HG02970 (cell line): Measurements from ENCODE around the gene ABHD3.
"Not testable (repeated sequence)": the region's sequence is repeated elsewhere in the genome, so short reads cannot be mapped to it uniquely, and the experiment has no call there.

Experiments
- ATAC-seq: cut with Tn5 transposase; IDR thresholded peaks from one replicate; pipeline ENCODE4 v1.9.1; 2021; ENCODE audit warnings: mild to moderate bottlenecking, moderate library complexity, moderate number of reproducible peaks; ENCODE audit not compliant: unreplicated experiment, low FRiP score

Gene ABHD3, protein sequence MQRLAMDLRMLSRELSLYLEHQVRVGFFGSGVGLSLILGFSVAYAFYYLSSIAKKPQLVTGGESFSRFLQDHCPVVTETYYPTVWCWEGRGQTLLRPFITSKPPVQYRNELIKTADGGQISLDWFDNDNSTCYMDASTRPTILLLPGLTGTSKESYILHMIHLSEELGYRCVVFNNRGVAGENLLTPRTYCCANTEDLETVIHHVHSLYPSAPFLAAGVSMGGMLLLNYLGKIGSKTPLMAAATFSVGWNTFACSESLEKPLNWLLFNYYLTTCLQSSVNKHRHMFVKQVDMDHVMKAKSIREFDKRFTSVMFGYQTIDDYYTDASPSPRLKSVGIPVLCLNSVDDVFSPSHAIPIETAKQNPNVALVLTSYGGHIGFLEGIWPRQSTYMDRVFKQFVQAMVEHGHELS

GRCh38 chr18:21704603-21705364 lies at the start of gene ABHD3:
Gene ABHD3, minus strand, starts transcription at chr18:21704774. Its CDS starts 109 bp downstream, at chr18:21704665.
- peak; percentile 96 for ATAC-seq

GRCh38 chr18:21747764-21748693 lies 43.5 kb upstream of the ABHD3 start:
- no peak for ATAC-seq

GRCh38 chr18:21747268-21747667 lies 42.7 kb upstream of the ABHD3 start:
- no peak for ATAC-seq

GRCh38 chr18:21745231-21745630 lies 40.7 kb upstream of the ABHD3 start:
- no peak for ATAC-seq

- ATAC-seq: no peak
Observed at GRCh38 chr18:21743166-21743832, 38.7 kb upstream of the ABHD3 start.

DNA sequence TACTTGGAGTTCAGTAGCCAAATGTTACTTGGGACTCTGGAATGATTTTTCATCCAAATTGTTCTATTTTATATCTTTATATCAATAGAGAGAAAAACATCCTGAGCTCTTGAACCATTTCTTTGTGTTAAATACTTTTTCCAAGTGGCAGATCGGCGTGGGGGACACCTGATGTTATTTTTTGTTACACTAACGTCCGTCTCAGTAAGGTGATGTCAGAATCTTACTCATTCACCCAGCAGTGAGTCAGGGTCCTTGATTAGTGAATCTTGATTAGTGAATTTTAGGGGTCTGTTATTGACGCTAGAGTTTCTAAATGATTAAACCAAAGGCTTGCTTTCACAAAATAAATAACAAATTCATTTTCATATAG lies 37.7 kb upstream of the ABHD3 start:
- no peak for ATAC-seq

DNA sequence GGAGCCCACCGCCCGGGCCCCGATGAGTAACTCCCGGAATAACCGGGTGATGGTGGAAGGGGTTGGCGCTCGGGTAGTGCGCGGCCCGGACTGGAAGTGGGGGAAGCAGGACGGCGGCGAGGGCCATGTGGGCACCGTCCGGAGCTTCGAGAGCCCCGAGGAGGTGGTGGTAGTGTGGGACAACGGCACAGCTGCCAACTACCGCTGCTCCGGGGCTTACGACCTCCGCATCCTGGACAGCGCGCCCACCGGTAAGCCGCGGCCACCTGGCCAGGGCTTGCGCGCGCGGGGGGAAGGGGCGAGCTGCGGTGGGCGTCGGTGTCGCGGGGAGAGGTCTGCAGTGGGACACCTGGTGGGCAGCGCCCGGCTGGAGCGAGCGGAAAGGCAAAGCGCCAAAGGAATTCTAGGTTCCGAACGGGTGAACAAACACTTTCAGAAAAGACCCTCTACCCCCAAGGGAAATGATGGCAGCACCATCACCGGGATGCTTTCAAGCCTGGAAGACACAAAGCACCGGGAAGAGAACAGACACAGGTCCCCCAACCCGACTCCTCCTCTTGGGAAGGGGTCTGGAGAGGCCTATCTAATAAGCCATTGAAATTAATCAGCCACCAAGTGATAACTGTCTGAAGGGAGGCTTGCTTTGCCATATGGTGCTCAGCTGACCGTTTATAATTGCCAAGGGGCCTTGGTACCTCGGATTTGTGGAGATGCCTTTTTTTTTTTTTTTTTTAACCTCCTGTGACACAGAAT lies 37.2 kb upstream of the ABHD3 start:
- ATAC-seq: peak; percentile 25

GRCh38 chr18:21741312-21741561 lies 36.7 kb upstream of the ABHD3 start:
- ATAC-seq: no peak

- ATAC-seq: peak; percentile 97
Observed at GRCh38 chr18:21740538-21741311, 36.2 kb upstream of the ABHD3 start, which contains the start of gene MIB1. Gene MIB1, plus strand, starts transcription at chr18:21740792. Its CDS starts 792 bp downstream, at chr18:21741584.

- ATAC-seq: peak; percentile 5
Observed at GRCh38 chr18:21739604-21740537, 35.3 kb upstream of the ABHD3 start.

DNA sequence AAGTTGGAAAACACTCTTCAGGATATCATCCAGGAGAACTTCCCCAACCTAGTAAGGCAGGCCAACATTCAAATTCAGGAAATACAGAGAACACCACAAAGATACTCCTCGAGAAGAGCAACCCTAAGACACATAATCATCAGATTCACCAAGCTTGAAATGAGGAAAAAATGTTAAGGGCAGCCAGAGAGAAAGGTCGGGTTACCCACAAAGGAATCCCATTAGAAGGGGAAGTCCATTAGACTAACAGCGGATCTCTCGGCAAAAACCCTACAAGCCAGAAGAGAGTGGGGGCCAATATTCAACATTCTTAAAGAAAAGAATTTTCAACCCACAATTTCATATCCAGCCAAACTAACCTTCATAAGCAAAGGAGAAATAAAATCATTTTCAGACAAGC lies 32.4 kb upstream of the ABHD3 start:
- not testable (repeated sequence) for ATAC-seq

GRCh38 chr18:21735452-21736015 lies 31.0 kb upstream of the ABHD3 start:
- no peak for ATAC-seq

- ATAC-seq: no peak
Observed at GRCh38 chr18:21733011-21733410, 28.4 kb upstream of the ABHD3 start.

GRCh38 chr18:21727702-21728101 lies 23.1 kb upstream of the ABHD3 start:
- ATAC-seq: no peak

DNA sequence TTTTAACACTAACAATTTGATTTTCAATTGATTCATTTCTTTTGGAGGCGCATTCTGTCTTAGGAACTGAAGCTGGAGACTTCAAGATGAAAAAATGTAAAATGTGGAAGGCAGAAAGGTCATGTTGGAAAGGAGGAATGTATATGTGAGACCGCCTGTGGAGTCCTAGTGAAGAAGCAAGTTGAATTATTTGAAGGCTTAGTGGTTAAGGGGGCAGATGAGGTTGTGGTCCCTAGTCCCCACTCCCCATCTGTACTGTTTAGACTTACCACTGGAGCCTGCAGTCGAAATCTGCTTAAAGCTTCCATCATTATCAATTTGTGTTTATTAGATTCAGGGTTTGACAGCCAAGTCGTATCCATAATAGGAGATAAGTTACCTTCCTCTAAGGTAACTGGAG lies 20.6 kb upstream of the ABHD3 start:
- no peak for ATAC-seq

- ATAC-seq: no peak
Observed at GRCh38 chr18:21722687-21723086, 18.1 kb upstream of the ABHD3 start.

DNA sequence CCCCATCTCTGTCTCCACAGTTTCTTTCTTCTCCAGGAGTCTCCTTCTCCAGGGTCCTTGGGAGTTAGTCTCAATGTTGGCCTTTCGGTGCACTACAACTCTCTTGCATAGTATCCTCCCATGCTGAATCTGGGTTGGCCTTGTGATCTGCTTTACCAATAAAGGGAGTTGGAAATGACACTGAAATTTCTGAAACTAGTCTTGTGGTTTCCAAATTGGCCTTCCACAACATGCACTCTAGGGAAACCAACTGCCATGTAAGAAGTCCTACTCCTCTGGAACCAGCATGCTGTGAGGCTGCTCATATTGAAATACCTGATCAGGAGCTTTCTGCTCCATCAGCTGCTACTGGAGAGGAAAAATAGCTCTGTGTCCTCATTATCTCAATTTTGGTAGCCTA lies 9.9 kb upstream of the ABHD3 start:
- no peak for ATAC-seq
